Umbilical cord (tissue), 2 donors: ENCODE results near the gene CDYL2. TPM values are rescaled to one million over a fixed set of nuclear protein-coding genes. Genes with fewer than 3 reads are reported as not detected.
A peak's percentile ranks its signal among the peaks of the same experiment; 100 is the strongest.

Experiments used
- DNase-seq: peaks from one replicate; pipeline ENCODE4 v3.0.0-alpha.2; 2015; ENCODE audit warnings: low spot score
- total RNA-seq: library from RNA; depleted of rRNA; stranded (reverse); fragments of >200 nt; gene quantifications from one replicate; pipeline ENCODE4 v1.2.3, GENCODE V29; 2014; ENCODE audit warnings: low replicate concordance; ENCODE audit not compliant: insufficient read depth

Gene CDYL2
- total RNA-seq, 1 donor from 2014 or later: 3.4 TPM

DNA sequence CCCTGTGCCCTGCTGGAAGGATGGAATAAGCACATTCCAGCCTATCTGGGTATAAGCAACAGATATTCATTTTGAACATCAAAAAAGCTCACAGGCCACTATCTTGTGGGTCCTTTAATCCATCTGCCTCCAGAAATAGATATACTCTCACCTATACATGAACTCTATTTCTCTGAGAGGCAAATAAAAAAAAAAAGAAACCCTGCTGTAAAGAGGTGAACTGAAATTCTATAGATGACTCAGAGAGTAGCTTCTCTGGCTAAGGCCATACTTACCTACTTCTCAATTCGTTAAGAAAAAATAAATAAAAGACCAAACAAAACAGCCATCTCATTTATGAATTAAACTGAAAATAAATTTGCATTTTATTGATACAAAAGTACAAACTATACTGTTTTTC is 177.3 kb downstream of the CDYL2 start:
- no peak for DNase-seq

DNA sequence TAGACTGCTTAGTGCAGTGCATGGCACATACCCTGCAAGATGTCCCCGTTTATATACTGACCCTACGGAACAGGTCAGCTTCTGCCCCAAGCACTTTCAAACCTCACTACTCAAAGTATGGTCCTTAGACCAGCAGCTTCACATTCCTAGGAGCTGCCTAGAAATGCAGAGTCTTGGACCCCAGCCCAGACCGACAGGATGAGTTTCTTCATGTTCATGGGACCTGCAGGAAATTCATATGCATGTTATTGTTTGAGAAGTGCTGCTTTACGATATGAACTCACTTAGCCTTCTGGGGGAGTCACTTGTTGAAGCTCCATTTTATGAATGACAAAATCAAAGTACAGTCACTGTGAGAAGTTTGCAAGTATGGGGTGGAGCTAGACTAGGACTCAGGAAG is 181.0 kb downstream of the CDYL2 start:
- DNase-seq: peak; percentile 11

DNA sequence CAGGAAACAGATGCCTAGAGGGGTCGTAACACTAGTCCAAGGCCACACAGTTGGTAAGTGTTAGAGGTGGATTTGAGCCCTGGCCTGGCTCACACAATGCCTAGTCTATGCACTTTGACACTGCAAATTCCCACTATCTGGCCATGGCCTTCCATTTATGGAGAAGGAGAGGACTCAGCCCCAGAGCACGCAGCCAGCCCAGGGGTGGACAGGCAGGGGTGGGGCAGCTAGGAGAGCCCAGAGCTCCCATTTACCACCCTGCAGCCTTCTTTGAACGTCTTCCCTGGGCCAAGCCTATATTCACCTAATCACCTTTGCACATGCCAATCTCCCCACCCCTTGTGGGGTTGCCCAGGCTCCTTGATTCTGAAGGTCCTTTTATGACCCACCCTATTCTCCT is 182.4 kb downstream of the CDYL2 start:
- DNase-seq: no peak

DNA sequence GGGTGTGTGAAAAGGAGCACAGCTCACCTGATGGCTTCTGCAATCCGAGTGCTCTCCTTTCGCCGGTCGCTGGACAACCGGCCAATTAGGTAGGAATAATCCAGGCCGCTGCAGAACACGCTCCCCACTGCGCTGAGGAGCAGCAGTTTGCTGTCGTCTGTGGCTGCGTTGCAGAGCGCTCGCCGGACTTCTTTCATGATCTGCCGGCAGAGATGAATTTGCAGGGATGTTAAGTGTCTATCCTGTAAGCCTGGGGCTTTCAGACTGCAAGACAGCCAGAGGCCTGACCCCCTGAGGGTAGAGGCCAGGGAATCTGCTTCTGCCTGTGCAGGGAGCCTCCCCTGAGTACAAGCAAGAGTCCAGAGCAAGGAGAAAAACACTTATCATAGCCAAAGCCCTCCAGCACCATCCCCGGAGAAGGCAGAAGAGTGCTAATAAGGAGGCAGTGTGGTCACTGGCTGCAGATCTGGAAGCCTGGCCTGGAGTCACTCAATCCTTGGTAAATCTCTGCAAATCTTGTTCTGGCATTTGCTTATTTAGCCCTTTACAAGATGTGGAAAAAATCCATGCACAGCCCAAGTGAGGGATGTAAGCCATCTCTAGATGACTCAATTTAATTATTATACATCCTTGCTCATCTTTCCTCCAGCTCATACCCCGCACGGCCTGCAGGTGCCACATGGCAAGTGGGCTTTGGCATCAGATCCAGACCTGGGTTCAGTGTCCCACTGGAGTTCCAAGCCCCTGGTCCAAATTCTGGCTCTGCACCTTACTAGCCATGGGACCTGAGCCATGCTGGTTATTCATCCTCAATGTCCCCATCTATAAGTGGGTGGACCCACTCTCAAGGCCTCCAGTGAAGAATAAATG is 183.4 kb downstream of the CDYL2 start:
- DNase-seq: peak; percentile 92

DNA sequence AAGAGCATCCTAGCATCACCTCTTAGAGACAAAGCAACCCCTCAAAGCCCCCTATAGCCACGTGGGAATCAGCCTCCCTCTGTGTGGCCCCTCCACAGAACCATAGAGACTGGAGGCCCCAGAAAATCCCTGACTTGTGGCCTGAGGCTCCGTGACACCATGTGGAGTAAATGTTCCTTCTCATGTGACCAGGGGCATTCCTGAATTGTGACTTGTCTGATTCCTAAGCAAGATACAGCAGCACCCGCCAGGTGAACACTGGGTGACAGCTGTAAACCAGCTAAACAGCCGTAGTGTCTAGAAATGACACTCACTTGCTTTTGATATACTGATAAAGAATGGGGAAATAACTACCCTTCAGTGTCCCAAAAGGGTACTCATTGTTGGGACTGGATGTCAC is 184.6 kb downstream of the CDYL2 start:
- DNase-seq: peak; percentile 8

DNA sequence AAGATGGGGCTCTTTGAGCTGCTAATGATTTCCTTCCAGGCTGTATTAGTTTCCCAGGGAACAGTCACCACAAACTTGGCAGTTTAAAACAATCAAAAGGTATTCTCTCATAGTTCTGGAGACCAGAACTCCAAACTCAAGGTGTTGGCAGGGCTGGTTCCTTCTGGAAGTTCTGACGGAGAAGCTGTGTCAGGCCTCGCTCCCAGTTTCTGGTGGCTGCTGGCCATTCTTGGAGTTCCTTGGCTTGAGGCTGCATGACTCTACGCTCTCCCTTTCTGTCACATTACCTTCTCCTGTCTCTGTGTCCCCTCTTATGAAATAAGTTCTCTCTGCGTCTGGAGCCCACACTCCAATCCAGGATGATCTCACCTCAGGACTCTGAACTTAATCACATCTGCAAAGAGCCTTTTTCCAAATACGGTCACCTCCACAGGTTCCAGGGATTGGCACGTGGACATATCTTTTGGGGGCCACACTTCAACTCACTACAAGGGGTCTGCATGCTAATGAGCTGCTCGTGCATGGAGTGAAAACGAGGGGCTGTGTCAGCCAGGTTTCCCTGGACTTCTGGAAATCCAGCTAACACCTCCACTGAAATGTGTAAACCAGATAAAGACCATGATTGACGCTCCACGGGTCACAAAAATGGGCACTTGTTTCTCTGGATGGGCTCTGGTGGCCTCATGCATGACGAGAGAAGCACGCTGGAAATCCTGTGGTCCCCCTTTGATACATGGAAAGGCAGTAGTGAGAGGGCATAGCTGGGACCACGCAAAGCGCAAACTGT is 185.3 kb downstream of the CDYL2 start:
- no peak for DNase-seq

DNA sequence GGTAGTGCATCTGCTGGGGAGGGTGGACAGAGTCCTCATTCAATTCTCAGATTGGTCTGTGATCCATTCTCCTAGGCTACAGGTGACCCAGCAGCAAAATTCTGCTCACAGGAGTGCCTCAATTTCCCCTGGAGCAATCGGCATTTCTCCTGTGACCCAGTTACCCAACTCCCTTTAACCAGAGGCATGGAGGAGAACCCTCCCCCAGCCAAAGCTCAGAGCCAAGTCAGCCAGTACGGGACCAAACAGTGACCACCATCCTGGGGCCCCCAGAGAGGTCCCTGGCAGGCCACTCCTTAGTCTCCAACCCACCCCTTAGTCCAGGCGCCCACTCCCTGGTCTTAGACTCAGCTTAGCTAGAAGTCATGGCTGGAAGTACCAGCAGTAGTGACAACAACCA is 188.0 kb downstream of the CDYL2 start:
- DNase-seq: no peak

DNA sequence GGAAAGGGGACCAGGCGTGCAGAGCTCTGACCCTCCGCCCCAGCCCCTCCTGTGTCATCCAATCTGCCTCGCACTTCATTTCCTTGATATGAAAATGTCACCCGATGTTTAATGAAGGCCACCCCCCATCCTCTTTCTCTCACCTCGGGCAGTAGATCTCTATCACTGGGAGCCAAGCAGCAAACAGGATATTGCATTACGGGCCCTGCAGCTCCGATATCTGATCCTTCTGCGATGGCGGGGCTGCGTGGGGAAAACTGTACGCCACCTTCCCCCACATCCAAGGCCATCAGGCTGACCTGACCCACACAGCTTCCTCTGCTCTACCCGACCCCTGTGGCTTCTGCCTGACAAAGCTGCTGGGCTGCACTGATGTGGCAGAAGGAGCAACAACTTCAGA is 188.7 kb downstream of the CDYL2 start:
- DNase-seq: no peak

DNA sequence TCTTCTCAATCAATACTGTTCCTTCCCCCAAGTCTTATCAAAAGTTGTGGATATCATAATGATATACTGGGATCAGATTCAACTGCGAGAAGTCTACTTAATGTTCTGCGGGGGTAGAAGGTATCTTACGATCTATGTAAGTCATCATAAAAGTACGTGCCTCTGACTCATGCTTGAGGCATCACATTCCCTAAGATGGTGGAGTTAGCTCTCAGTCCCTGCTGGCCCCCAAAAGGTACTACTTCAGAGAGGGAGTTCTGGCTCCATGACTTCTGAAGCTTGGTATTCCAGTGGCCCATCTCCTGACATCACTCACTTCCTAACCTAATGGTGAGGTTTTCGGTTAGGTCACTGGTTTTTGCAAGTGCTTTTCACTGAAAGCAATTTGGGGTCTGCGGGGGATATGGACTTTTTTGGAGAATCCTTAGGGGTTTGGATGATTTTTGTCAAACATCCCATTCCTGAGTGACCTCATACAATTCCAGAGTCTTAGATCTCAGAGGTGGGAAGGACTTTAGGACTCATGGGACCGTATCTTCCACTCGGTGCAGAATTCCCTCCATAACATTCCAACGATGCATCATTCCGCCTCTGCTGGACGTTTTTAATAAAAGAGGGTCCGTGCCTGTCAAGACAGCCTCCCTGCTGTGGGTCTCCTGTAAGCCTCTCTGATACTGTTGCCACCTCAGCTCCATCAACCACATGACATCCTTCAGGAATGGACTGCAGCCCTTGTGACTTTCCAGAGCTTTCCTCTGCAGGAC is 189.3 kb downstream of the CDYL2 start:
- DNase-seq: no peak

DNA sequence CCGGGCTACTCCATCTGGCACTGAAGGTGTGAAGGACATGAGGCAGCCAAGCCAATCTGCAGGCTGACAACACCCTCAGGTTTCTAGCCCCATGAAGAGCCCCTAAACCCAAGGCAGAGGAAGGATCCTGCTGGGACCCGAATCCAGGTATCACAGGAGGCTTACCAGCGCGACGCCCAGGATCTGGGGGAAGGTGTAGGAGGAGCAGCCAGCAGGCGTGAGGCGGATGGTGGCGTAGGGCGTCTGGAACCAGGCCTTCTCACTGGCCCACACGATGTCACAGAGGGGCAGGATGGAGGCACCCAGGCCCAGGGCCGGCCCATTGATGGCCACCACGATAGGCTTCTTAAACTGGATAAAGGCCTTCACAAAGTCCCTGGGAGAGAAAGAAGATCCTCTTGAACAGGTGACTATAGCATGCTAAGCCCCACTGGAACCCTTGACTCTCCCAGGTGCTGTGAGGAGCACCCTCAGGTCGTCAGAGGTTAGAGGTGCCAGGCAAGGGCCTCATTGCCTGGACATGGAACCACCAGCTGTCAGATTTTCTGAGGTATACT is 191.9 kb downstream of the CDYL2 start:
- DNase-seq: no peak

DNA sequence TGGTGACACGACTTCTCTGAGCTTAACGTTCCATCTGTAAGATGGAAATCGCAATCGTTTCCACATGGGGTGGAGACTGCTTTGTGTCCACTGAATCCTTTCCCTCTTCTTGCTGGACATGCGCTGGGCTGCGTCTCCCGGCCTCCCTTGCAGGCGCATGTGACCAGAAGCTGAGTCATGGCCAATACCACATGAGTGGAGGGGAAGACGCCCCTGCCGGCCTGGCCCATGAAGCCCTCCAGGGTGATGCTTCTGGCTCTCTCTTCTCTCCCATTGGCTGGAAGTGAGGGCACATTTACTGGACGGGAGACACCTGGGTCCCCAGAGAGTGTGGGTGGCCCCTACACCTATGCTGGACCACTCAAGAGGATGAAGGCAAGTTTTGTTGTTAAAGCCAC is 192.5 kb downstream of the CDYL2 start:
- DNase-seq: no peak

DNA sequence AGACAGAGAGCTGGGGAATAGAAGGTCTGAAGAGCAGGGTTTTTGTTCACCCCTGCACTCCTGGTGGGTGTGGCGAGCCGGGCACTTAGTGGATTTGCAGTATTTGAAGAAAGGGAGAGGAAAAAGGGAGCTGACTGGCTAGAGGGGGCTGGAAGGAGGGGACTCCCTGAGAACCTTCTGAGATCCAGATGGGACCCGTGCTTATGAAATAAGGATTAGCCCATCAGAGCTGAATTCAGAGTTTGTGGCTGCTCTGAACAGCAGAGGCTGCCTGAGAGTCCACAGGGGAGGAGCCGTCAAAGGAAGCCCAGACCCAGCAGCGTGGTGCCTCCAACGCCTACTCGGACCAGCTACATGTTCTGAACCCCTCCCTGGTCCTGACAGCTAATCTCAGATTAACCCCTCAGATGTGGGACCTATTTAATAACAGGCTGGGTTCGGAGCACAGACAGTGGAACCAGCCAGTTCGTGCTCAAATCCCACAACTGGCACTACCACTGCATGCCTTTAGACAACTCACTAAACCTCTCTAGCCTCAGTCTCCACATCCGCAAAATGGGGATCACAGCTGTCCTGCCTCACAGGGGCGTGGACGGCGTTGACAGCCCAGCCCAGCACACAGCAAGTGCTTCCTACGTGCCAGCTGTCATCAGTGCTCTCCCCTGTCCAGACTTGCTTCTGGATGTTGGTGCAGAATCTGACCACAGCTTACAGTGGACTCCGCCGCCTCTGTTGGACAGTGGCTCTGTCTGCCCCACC is 193.0 kb downstream of the CDYL2 start:
- no peak for DNase-seq

DNA sequence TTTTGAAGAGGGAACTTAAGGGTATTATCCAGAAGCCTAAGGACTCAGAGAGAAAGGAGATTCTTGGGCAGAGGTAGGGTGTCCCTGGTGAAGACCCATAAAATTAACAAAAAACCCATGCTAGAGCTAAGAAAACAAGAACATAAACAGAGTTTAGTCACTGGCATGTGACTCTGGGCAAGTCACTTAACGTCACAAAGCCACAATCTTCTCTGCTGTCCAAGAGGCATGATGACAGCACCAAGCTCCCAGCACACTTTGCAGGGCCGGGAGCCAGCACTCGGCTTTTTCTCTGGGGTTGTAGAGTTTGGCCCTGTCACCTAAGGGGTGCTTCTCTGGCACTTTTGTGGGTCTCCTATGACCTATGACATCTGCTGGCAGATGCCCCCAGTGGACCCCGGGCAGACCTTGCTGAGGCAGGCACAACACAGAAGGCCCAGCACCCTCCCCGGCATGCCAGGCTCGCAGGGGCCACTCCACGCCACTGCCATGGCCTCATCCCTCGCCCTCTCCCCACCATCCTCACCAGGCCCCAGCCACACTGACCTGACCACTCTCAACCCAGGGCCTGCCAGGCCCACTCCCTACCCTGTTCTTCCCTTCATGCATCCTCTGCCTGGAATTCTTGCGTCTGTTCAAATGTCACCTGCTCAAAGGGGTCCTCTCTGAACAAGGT is 193.8 kb downstream of the CDYL2 start:
- DNase-seq: no peak

DNA sequence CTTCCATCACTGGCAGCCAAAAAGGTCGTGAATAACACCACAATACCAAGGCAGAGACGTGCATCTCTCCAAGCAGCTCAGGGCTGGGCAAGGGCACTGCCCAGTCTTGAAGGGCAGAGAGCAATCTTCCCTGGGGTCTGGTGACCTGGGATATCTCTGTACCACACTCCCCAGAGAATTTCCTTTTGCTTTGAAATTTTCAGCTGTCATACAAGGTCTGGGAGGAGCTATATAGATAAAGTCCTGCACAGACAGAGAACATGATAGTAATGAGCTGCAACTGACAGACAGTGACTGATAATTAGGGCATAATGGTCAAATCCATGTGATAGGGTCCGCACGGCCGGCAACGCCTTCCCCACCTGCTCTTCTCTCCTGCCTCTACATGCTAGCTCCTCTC is 195.5 kb downstream of the CDYL2 start:
- no peak for DNase-seq

DNA sequence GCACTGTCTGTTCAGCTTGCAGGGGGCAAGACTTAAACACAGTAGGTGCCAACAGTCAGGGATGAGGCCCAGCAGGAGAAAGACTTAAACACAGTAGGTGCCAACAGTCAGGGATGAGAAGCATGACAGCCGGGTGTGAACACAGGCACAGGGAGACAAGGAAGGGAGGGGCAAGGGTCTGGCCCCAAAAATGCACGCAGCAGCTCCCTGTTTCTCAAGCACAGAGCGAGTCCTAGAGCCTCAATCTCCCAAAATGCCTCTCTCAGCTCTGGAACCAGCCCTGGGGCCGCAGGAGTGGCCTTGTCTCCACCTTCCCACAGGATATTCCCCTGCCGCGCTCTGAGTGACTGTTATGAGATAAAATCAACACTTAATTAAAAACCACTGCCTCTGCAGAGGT is 197.2 kb downstream of the CDYL2 start:
- no peak for DNase-seq

DNA sequence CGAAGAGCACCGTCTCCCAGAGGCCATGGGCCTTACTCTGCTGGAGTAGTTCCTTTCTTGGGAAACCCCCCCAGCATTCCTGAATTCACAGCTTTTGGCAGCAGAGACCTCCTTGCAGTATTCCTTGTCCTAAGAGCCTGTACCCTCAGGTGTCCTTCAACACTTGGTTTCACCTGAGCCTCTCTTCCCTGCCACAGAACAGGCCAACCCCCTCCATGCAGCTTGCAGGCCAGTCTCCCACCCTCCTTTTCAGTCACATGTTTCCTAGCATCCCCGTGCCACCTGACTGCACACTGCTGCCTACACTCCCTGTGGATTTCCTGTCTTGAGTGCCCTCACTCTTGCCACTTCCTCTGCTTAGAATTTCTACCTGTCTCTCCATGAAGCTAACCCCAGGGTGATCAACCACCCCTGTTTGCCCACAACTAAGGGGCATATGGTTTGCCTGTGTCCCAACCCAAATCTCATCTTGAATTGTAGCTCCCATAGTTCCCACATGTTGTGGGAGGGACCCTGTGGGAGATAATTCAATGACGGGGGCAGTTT is 198.1 kb downstream of the CDYL2 start:
- DNase-seq: no peak

DNA sequence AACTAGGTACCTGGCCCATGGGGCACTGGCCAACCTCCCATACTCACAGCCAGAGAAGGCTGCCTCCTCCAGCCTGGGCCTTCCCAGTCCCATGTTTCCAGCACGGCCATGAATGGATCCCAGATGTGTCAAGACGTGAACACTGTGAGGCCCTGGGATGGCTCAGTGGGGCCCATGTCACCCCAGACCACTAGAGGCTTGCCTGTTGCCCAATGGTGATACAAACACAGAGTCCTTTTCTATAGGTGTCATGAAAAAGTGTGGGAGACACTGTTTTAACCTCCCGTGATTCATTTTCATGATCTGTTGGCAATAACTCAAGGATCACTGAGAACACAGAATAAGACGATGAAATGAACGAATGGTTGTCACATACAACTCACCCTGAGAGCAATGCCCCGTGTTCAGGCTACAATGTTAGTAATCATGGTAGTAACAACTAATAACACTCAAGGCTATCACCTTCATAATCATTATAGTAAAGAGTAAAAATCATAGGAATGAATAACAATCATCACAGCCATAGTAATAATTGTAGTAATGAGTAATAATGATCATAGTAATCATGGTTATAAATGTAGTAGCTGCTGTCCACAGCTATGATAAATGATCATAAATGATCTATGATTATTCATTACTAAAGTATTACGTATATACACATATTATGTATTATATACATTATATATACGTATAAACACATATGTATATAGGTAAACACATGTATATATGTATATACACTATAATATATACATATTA is 199.6 kb downstream of the CDYL2 start:
- no peak for DNase-seq

DNA sequence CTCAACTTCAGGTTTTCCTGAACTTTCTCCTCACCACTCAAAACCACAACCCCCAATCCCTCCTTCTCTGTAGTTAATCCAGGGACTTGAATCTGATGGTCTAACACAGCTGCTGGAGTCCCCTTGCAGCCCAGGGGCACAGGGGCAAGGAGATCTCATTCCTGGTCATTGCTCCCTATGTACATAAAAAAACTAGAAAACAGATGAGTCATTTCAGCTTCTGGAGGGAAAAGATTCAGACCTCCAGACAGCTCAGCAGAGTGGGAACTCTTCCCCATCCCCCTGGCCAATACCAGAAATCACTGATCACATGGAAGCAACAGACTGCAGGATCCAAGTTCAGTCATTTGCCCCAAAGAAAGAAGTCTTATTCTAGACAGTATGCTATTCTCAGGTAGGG is 201.5 kb downstream of the CDYL2 start:
- no peak for DNase-seq

DNA sequence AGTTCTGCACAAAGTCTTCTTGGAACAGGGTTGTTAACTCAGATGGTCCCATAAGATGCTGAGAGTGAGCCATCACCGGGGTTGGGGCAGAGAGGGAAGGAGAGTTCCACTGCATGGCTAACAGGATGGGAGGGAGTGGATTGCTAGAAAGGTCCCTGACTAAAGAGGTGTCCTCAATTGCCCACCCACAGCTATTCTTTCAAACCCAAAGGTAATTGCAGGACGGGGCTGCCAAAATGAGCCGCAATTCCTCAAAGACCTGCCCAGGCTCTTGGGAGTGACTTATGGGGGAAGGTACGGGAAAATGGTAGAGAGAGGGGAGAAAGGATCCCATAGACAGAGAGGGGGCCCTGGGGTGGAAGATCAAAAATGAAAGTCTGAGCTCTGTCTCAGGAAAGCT is 203.2 kb downstream of the CDYL2 start:
- no peak for DNase-seq

DNA sequence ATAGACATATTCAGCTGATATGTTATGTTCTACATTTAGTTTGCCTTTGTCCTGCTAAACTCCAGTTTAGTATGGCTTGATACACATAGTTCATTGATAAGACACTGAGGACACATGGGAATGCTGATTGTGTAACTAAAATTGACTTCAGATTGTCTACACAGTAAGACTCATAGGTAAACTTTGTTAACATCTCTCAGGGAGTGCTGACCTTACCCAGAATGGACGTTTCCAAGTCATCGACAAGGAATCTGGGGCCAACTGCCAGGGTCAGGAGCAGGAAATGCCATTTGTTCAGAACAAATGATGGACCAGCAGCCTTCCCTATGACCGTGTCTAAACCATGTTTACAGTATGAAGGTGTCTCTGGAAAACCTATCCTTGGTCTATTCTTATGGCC is 204.9 kb downstream of the CDYL2 start:
- DNase-seq: no peak
